Adipose tissue (tissue), 3 donors: ENCODE measurements around the gene SLC16A5. TPM values are rescaled to one million over a fixed set of nuclear protein-coding genes. Genes with fewer than 3 reads are reported as not detected.
A peak's percentile ranks its signal among the peaks of the same experiment; 100 is the strongest.
"Not testable (repeated sequence)": the region's sequence is repeated elsewhere in the genome, so short reads cannot be mapped to it uniquely, and the experiment has no call there.

Experiments used
- H3K27ac ChIP-seq: one replicate; pipeline ENCODE4 v1.5.1; 2013; ENCODE audit warnings: low read depth, low read length
- WGBS, 3 donors: extraction: QIAGEN DNeasy Blood & Tissue Kit; methylation state at CpG; one replicate each; pipeline ENCODE4 v1.1.7; 2013; 5-methylcytosine and 5-hydroxymethylcytosine counted together
- polyA plus RNA-seq, 3 donors: library from polyadenylated mRNA; stranded (reverse); fragments of 200-250 nt; gene quantifications; one replicate each; pipeline ENCODE4 v1.2.3, GENCODE V29; 2013
- donor health status: healthy with polysubstance abuse.
- donor health status: Bipolar disorder and iron deficiency.
- donor health status: healthy.

SLC16A5 gene
- polyA plus RNA-seq, 3 donors = 2.0 to 7.1 (median 5.6) TPM

DNA sequence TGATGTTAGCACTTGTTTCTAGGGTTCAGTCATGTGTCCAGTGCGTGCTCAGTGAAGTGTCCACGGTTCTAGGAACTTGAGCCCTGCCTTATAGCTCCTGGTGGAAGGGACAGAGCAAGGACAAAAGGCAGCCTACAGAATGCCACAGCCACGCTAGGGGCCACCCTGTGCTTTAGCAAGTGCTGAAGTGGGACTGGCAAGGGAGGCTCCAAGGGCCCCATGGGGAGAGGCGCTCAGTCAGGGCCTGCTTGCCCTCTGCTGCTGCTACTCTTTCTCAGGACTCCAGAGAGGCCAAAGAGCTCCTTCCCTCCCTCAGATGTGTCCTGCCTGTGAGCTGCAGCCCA is 37.0 kb downstream of the SLC16A5 start:
- H3K27ac ChIP-seq = no peak overlapping the region
- 85 to 95% (median 88%) methylated on average over 4 of the region's 4 CpGs for WGBS, 3 donors

GRCh38 chr17:75125984-75126383 is 38.2 kb downstream of the SLC16A5 start:
- 37 to 63% (median 37%) methylated on average over 3 of the region's 3 CpGs for WGBS, 3 donors
- H3K27ac ChIP-seq = no peak overlapping the region

DNA sequence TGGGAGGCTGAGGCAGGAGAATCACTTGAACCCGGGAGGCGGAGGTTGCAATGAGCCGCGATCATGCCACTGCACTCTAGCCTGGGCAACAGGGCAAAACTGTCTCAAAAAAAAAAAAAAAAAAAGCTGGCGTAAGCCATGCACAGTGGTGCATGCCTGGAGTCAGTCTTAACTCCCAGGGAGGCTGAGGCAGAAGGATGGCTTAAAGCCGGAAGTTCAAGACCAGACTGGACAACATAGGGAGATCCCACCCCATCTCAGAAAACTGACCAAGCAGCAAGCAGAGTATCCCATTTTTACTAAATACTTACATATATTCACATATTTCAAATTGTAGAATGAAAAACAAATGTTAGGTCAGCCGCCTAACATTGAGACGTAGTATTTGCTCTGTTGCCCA is 39.2 kb downstream of the SLC16A5 start:
- WGBS, 3 donors = 83 to 98% (median 92%) methylated on average over 8 of the region's 8 CpGs
- H3K27ac ChIP-seq = no peak overlapping the region

DNA sequence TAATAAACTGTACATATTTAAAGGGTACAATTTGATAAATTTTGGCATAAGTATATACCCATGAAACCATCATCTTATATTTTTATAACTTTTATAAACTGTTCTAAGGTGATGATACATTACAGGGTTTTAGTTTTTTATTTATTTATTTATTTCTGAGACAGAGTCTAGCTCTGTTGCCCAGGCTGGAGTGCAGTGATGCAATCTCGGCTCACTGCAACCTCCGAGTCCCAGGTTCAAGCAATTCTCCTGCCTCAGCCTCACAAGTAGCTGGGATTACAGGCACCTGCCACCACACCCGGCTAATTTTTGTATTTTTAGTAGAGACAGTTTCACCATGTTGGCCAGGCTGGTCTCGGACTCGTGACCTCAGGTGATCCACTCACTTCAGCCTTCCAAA is 40.2 kb downstream of the SLC16A5 start:
- not testable (repeated sequence) for H3K27ac ChIP-seq
- WGBS, 3 donors = 88 to 90% (median 90%) methylated on average over 5 of the region's 5 CpGs

- H3K27ac ChIP-seq = no peak overlapping the region
- 83 to 92% (median 89%) methylated on average over 33 of the region's 33 CpGs for WGBS, 3 donors
Measured at GRCh38 chr17:75128694-75129505, 41.1 kb downstream of the SLC16A5 start.

GRCh38 chr17:75129576-75129975 is 41.8 kb downstream of the SLC16A5 start:
- 88 to 90% (median 88%) methylated on average over 9 of the region's 9 CpGs for WGBS, 3 donors
- H3K27ac ChIP-seq = no peak overlapping the region

DNA sequence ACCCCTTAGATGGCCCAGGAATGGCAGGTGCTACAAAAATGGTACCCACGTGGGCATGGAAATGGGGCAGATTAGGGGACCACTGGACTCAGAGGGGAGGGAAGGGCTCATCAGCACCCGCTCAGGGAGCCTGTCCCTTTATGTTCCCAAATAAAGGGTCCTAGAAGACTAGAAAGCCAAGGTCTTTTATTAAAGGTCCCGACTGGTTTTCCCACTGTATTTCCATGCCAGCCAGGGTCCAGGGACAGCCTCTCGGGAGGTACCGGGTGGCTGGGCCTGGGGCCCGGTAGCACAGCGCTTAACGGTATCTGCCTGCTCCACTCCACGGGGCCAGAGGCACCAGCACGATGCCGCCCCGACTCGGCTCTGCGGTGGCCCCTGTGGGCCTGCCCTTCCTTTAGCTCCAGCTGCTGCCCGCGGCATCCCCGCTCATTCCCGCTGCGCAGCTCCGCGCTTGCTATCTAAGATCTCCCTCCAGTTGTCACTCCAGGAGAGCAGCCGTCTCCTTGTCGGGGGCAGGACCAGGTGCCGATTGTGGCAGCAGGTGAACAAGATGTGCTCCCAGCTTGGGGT is 42.4 kb downstream of the SLC16A5 start:
- no peak overlapping the region for H3K27ac ChIP-seq
- WGBS, 3 donors = 73 to 85% (median 79%) methylated on average over 24 of the region's 24 CpGs

DNA sequence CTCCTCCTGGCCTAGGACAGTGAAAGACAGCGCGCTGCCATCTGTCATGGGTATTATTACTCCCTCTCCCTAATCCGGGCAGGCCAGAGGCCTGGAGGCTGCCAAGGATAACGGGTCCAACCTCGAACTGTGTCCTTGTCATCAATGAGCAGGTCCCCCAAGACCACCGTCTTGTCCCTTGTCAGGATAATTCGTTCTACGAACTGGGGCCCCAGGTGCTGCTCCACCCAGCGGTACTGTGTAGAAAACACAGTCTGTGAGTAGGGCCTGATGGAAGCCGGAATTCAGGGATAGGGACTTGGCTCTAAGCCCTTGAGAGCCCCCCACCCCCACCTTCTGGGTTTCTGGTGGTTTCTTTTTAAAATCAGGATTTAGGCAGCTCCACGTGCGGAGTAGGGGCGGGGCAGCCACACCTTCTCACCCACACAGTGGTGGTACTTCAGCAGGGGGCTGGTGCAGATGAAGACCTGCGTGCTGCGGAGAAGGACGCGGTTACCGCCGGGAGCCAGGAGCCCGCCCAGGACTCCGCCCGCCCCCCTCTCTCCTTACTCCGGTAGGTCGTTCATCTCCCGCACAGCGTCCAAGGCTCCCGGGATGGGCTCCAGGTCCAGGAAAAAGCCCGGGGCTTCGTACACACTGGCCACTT is 43.0 kb downstream of the SLC16A5 start:
- 10 to 16% (median 15%) methylated on average over 28 to 29 of the region's 29 CpGs for WGBS, 3 donors
- peak overlapping the region; percentile 17 for H3K27ac ChIP-seq

DNA sequence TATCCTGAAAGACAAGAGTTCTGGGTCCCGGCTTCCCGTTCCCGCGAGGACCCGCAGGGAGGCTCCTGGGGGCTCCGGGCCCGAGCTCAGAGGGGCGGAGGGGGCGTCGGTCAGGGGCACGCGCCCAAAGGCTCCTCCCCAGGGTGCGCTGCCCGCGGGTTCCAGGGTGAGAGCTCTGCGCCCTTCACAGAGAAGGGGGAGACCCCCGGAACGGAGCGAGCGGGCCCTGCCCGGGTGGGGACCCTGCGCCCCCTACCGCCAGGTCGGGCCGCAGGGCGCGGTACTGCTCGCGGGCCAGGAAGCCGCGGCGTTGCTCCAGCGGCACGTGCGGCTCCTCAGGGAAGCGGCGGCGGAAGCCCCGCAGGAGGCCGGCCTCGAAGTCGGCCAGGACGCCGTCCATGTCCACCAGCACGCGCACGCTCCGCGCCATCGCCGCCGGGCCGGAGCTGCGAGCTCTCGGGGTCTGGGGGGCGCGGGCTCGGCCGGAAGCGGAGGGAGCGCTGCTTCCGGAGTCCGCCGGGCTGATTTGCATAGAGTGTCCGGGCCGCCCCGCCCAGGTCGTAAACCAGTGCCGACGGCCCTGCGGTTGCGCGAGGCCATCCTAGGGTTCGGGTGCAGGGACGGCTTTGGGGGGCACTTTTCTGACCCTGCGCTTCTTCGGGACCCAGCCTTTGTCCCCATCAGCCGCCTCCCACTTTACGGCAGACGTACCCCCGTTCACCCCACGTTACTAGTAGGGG is 43.7 kb downstream of the SLC16A5 start, which contains the start of gene NT5C:
Gene NT5C, minus strand, starts transcription at position 465 of the 740 bp plus-strand sequence. Its CDS starts 35 bp downstream, at position 430.
- H3K27ac ChIP-seq = peak within 1 kb of the TSS; percentile 25
- 1 to 2% (median 1%) methylated on average over 61 to 82 of the region's 82 CpGs for WGBS, 3 donors

GRCh38 chr17:75132018-75133000 is 44.6 kb downstream of the SLC16A5 start:
- H3K27ac ChIP-seq = not testable (repeated sequence)
- 77 to 83% (median 82%) methylated on average over 40 of the region's 40 CpGs for WGBS, 3 donors

DNA sequence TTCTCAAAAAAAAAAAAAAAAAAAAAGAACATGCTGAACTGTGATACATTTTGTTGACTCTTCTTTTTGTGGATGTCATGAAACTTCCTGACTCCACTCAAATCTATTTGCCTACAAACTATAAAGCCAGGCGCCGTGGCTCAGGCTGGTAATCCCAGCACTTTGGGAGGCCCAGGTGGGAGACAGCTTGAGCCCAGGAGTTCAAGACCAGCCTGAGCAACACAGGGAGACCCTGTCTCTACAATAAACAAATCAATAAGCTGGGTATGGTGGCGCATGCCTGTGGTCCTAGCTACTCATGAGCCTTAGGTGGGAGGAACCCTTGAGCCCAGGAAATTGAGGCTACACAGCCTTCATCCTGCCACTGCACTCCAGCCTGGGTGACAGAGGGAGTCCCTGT is 45.2 kb downstream of the SLC16A5 start:
- H3K27ac ChIP-seq = no peak overlapping the region
- 93 to 96% (median 95%) methylated on average over 3 of the region's 3 CpGs for WGBS, 3 donors

GRCh38 chr17:75133607-75134347 is 46.0 kb downstream of the SLC16A5 start:
- 89 to 93% (median 92%) methylated on average over 14 of the region's 14 CpGs for WGBS, 3 donors
- H3K27ac ChIP-seq = not testable (repeated sequence)

DNA sequence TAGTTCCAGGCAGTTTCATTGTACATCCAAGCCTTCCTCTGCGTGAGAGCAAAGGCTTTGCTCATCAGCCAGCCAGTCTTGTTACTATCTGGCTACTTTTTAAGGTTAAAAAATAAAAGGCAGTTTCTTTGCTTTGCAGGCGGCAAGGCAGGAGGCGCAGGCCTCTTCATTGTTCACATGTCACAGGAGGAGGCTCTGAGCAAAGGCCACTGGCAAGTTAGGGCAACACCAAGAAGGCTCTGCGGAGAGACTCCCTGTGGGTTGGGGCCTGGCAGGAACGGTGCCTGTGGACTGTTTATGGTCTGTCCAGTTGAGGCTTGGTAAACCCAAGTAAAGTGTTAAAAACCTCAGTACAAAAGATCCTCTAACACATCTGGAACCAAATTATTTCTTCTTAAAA is 47.7 kb downstream of the SLC16A5 start:
- no peak overlapping the region for H3K27ac ChIP-seq
- WGBS, 3 donors = 89 to 95% (median 91%) methylated on average over 5 of the region's 5 CpGs

DNA sequence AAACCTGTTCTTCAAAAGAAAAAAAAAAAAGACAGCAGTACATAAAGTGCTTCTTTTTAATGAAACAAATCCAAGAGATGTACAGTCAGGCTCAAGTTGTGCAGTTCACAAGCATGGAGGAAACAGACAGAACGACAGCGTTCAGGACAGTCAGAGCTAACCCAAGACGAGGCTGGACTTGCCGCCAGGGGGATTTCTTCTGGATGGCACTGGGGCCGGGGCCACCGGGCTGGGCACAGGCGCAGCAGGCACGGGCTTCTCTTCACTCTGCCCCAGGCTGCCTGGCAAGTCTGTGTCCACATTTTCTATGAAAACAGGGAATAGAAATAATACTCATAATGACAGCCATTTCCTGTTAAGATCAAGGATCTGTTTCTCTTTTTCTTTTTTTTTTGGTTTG is 48.2 kb downstream of the SLC16A5 start:
- WGBS, 3 donors = 88 to 92% (median 90%) methylated on average over 8 of the region's 8 CpGs
- H3K27ac ChIP-seq = no peak overlapping the region

GRCh38 chr17:75137762-75138161 is 50.0 kb downstream of the SLC16A5 start:
- WGBS, 3 donors = 94 to 96% (median 94%) methylated on average over 9 of the region's 9 CpGs
- H3K27ac ChIP-seq = not testable (repeated sequence)

GRCh38 chr17:75138519-75138918 is 50.8 kb downstream of the SLC16A5 start:
- 95 to 99% (median 96%) methylated on average over 5 of the region's 5 CpGs for WGBS, 3 donors
- no peak overlapping the region for H3K27ac ChIP-seq
